GM19438 (cell line): ENCODE measurements around the gene LITAFD.
"Not testable (repeated sequence)": the region's sequence is repeated elsewhere in the genome, so short reads cannot be mapped to it uniquely, and the experiment has no call there.

Experiments used
- ATAC-seq: cut with Tn5 transposase; IDR thresholded peaks from one replicate; pipeline ENCODE4 v1.9.1; 2021; ENCODE audit warnings: low read depth; ENCODE audit not compliant: unreplicated experiment

LITAFD gene

DNA sequence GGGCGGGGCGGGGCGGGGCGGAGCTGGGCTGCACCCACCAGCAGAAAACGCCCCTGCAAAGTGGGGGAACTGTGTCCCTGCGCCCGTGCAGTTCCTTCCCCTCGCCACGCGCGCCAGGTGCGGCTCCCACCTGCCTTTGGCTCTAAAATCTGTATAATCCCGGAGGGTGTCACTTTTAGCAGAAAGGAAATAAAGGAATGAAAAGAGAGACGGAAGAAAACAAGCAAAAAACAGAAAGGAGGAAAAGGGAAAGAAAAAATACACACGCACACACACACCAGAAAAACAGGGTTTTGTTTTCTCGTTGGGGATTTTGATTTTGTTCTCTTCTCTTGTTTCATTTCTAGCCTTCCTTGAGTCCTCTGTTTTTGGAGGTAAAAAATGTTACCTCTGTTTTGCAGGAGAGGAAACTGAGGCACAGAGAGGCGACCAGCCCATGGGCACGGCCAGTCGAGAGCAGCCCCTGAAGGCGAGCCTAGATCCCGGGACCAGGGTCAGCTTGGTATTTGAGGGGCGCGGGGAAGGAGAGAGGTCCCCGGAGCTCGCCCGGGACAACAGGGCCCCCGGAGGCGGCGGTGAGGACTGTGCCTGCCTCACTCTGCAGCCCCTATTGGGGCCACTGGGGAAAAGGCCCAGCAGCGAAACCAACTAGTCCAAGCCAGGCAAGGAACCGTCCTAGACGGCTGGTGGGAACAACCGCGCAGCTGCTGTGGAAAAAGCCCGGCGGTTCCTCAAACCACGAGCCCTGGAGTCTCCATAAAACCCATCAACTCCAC is 12.8 kb upstream of the LITAFD start:
- no peak for ATAC-seq

- ATAC-seq = not testable (repeated sequence)
Observed at GRCh38 chr16:8869988-8870241, 12.2 kb upstream of the LITAFD start.

GRCh38 chr16:8872071-8872470 is 10.1 kb upstream of the LITAFD start:
- ATAC-seq = no peak

DNA sequence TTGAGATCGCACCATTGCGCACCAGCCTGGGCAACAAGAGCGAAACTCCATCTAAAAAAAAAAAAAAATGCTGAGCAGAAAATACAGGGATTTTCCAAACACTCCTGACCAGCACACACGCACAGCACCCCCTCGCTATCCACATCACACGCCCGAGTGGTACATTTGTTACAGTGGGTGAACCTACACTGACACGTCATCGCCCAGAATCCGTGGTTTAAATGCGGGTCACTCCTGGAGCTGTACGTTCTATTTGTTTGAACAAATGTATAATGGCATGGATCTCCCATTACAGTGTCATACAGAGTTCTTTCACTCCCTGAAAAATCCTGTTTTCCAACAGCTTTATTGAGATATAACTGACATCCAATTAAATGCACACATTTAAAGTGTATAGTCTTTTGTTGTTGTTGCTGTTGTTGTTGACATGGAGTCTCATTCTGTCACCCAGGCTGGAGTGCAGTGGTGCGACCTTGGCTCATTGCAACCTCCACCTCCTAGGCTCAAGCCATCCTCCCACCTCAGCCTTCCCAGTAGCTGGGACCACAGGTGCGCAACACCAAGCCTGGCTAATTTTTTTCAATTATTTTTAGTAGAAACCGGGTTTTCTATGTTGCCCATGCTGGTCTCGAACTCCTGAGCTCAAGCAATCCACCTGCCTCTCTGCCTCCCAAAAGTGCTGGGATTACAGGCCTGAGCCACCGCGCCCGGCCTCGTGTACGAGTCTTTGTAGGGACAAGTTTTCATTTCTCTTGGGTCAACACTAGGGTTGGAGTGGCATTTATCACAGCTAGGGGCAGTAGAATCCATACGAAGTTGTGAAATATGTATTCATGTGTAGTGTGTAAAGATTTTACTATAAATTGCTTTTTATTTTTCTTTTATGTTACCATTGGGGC is 8.9 kb upstream of the LITAFD start:
- ATAC-seq = no peak

DNA sequence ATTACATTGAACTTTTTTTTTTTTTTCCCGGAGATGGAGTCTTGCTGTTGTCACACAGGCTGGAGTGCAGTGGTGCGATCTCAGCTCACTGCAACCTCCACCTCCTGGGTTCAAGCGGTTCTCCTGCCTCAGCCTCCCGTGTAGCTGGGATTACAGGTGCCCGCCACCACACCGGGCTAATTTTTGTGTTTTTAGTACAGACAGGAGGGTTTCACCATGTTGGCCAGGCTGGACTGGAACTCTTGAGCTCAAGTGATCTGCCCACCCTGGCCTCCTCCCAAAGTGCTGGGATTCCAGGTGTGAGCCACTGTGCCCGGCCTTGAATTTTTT is 8.3 kb upstream of the LITAFD start:
- ATAC-seq = not testable (repeated sequence)

- no peak for ATAC-seq
Observed at GRCh38 chr16:8874388-8874787, 7.8 kb upstream of the LITAFD start.

GRCh38 chr16:8875317-8875716 is 6.8 kb upstream of the LITAFD start:
- ATAC-seq = not testable (repeated sequence)

- ATAC-seq = no peak
Observed at GRCh38 chr16:8877894-8878522, 4.1 kb upstream of the LITAFD start.

GRCh38 chr16:8878523-8878911 is 3.6 kb upstream of the LITAFD start:
- ATAC-seq = no peak

DNA sequence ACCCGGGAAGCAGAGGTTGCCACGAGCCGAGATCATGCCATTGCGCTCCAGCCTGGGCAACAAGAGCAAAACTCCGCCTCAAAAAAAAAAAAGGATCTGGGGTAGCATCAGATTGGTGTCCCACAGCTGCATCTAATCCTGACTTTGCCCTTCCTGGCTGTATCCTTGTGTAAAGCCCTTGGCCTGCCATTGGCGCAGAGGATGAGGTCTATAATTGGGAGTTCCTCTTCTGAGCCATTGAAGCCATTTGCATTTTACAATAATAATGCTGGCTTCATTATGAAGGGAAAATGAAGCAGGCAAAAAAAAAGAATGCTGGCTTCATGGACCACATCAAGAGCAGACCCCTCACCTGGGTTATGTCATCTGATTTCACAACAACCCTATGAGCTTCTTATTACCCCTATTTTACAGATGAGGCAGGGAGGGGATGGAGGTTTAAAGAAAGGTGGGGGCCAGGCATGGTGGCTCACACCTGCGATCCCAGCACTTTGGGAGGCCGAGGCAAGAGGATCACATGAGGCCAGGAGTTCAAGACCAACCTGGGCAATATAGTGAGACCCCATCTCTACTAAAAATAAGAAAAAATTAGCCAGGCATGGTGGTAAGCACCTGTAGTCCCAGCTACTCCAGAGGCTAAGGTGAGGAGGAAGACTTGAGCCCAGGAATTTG is 1.2 kb upstream of the LITAFD start:
- no peak for ATAC-seq

- no peak for ATAC-seq
Observed at GRCh38 chr16:8882725-8883377, 700 bp downstream of the LITAFD start.

GRCh38 chr16:8885674-8886592 is 3.8 kb downstream of the LITAFD start:
- no peak for ATAC-seq

DNA sequence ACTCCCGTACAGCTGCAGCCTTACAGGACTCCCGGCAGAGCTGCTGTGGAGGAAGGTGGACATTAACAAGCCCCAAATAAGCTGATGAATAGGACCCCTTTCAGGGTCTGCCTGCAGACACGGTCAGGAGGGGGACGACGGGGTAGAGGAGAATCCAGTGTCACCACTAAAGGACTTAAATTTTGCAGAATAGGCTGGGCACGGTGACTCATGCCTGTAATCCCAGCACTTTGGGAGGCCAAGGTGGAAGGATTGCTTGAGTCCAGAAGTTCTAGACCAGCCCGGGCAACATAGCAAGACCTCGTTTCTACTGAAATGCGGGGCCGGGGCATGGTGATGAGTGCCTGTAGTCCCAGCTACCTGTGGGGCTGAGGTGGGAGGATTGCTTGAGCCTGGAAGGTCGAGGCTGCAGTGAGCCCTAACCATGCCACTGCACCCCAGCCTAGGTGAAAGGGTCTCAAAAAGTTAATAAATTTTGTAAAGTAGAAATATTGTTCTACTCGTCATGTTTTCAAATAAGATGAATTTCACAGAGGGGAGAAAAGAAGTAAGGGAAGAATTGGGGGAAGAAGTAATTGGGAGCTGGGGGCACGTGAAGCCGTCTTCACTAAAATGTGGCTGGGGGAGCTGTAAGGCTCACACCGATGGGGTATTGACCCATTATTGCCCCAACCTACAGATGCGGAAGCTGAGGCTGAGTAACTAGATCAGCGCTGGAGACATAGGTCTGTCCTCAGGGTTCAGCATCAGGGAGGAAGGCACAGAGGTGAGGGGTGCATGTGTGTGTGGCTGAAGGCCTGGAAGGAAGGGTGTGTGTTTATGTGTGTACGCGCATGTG is 4.7 kb downstream of the LITAFD start:
- no peak for ATAC-seq

- ATAC-seq = no peak
Observed at GRCh38 chr16:8887431-8887765, 5.2 kb downstream of the LITAFD start.

- no peak for ATAC-seq
Observed at GRCh38 chr16:8887952-8888560, 5.9 kb downstream of the LITAFD start.

- no peak for ATAC-seq
Observed at GRCh38 chr16:8888951-8889892, 7.1 kb downstream of the LITAFD start.

GRCh38 chr16:8889893-8890548 is 7.9 kb downstream of the LITAFD start:
- no peak for ATAC-seq
